BJ (cell line): ENCODE data around the gene XYLT1. TPM values are rescaled to one million over a fixed set of nuclear protein-coding genes. Genes with fewer than 3 reads are reported as not detected.

Experiments used
- CTCF ChIA-PET: fragments of 350-600 bp; formaldehyde crosslinking; extraction: SDS; loops from one replicate; lab custom pipeline; 2021; ENCODE audit warnings: antibody characterized with exemption, inconsistent platforms; lab: Yijun Ruan, JAX
- POLR2A ChIA-PET: fragments of 300-600 bp; sonication (Branson Sonifier 250); formaldehyde crosslinking; extraction: SDS; loops from one replicate; lab custom pipeline; 2021; ENCODE audit warnings: antibody characterized with exemption; lab: Charles Lee
- DNase-seq: peaks from one replicate; pipeline ENCODE4 v3.0.0-alpha.2; 2011; ENCODE audit warnings: low read depth
- H3K27me3 ChIP-seq: 2 replicates; pipeline ENCODE4 v1.6.0; 2011; ENCODE audit warnings: low read length; ENCODE audit not compliant: control insufficient read depth, insufficient read depth
- H3K36me3 ChIP-seq: 2 replicates; pipeline ENCODE4 v1.5.1; 2011; ENCODE audit warnings: low read length; ENCODE audit not compliant: control insufficient read depth, insufficient read depth
- H3K4me3 ChIP-seq: 2 replicates; pipeline ENCODE4 v1.5.1; 2011; ENCODE audit warnings: low read depth, mild to moderate bottlenecking, control low read depth, low read length
- polyA plus RNA-seq: library from polyadenylated mRNA; depleted of rRNA; stranded (reverse); fragments of >200 nt; gene quantifications from 2 replicates; pipeline ENCODE4 v1.2.3, GENCODE V29; 2011
- TF ChIP-seq, protein P1 (sequence below): IDR thresholded peaks from 2 replicates; pipeline ENCODE4 v1.5.1; 2011; ENCODE audit warnings: low read depth, mild to moderate bottlenecking, control low read depth, inconsistent platforms, low read length, moderate library complexity; ENCODE audit not compliant: insufficient read depth

The XYLT1 gene
- polyA plus RNA-seq, 1 experiment: 15.9 TPM

DNA sequence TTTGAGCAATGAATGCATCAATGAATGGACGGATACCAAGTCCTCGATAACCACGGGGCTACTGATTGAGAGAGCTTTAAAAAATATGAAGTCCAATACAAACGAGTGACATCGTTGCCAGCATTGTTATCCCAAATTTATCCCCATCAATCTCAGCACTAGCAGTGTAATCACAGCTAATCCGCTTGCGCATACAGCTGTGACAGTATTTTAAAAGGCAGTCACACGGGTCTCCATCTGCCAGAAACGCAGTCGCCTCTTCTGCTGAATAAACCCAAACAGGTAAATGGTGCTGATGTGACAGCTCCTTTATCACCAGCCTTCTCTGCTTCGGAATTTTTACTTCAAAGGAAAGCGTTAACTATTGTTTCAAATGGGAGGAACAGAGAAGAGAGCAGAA, 311.1 kb downstream of the XYLT1 start:
- ChIA-PET CTCF (interaction anchor here (0.8 to 1.5 kb wide), 2 partner anchors 10 to 14 kb away, joined by 4 read pairs; no protein-coding TSS in a partner anchor), POLR2A (no interaction called here)
- H3K27me3 ChIP-seq: no peaks in the 10 kb centered on the region
- TF ChIP-seq, protein P1, sequence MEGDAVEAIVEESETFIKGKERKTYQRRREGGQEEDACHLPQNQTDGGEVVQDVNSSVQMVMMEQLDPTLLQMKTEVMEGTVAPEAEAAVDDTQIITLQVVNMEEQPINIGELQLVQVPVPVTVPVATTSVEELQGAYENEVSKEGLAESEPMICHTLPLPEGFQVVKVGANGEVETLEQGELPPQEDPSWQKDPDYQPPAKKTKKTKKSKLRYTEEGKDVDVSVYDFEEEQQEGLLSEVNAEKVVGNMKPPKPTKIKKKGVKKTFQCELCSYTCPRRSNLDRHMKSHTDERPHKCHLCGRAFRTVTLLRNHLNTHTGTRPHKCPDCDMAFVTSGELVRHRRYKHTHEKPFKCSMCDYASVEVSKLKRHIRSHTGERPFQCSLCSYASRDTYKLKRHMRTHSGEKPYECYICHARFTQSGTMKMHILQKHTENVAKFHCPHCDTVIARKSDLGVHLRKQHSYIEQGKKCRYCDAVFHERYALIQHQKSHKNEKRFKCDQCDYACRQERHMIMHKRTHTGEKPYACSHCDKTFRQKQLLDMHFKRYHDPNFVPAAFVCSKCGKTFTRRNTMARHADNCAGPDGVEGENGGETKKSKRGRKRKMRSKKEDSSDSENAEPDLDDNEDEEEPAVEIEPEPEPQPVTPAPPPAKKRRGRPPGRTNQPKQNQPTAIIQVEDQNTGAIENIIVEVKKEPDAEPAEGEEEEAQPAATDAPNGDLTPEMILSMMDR: no peak
- H3K36me3 ChIP-seq: 0 out of 2 replicates have a peak, but pooled peaks cover 2% of the 10 kb centered on the region
- DNase-seq: no peak
- no peak overlapping the region for H3K4me3 ChIP-seq

DNA sequence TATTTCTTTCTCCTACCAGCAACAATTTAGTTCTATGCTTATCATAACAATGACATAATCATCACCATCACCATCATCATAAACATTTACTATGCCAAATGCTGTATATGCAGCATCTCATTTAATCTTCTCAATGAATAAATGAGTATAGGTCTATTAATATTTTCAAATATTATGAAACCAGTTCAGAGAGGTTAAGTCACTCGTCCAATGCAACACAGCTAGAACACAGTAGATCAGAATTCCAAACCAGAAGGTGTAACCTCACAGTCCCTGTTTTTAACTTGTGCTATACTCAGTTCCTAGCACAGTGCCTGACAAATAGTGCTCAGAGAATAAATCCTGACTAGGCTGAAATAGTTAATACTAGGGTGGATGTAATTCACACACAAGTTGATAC, 314.8 kb downstream of the XYLT1 start:
- ChIA-PET CTCF (no interaction called here), POLR2A (no interaction called here)
- TF ChIP-seq, protein P1: no peak
- Histone ChIP-seq H3K27me3 (no peaks in the 10 kb centered on the region), H3K36me3 (peaks cover 3% of the 10 kb centered on the region; the same call in 1 of the 2 replicates), H3K4me3 (no peak overlapping the region)
- no peak for DNase-seq

DNA sequence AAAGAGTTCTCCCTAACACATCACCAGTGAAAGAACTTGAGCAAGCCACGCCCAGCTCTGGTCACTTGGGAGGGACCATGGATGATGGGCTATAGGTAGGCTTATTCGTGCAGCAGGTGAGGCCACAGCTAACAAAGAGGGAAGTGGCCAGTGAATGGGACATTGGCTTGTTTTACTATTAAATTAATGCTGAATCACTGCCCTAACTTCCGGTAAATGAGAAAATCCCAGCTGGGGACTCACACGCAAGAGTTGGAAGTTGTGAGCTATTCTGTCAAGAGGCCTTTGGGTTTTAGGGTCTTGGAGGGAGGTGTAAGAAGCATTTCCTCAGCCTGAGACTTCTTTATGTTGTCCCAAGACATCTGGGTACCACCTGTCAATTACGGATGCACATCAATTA, 315.3 kb downstream of the XYLT1 start:
- POLR2A ChIA-PET: interaction anchor here (0.6 kb wide), 1 partner anchor 1665 kb away, joined by 4 read pairs; no protein-coding TSS in a partner anchor
- TF ChIP-seq, protein P1: no peak
- Histone ChIP-seq H3K4me3 (no peak overlapping the region), H3K27me3 (no peaks in the 10 kb centered on the region), H3K36me3 (peaks cover 3% of the 10 kb centered on the region; the same call in 1 of the 2 replicates)
- DNase-seq: no peak
- CTCF ChIA-PET: interaction anchor here (0.6 to 0.9 kb wide), 5 partner anchors 10 to 314 kb away, joined by 3 to 4 read pairs (median 3); no protein-coding TSS in a partner anchor

GRCh38 chr16:17154981-17155380, 315.8 kb downstream of the XYLT1 start:
- TF ChIP-seq, protein P1: no peak
- Histone ChIP-seq H3K36me3 (peaks cover 3% of the 10 kb centered on the region; the same call in 1 of the 2 replicates), H3K4me3 (no peak overlapping the region), H3K27me3 (no peaks in the 10 kb centered on the region)
- ChIA-PET CTCF (interaction anchor here (0.6 to 0.9 kb wide), 5 partner anchors 10 to 314 kb away, joined by 3 to 4 read pairs (median 3); no protein-coding TSS in a partner anchor), POLR2A (interaction anchor here (0.6 kb wide), 1 partner anchor 1666 kb away, joined by 4 read pairs; no protein-coding TSS in a partner anchor)
- no peak for DNase-seq

DNA sequence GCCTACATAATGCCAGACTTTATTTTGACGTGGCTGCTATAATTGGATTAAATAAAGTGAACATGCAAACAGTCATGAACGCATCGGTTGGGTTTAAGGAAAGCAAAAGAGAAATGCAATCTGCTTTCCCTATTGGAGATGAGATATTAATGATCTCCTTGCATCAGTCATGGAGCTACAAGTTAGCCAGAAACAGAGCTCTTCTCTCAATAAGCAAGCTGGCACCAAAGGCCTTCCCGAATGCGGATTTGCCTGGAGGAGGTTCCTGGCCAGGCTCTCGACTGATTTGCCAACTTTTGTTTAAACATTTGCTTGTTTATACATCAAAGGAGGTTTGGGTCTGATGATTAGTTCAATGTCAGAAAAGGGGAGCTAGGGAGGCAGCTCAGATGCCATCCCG, 318.4 kb downstream of the XYLT1 start:
- TF ChIP-seq, protein P1: no peak
- CTCF ChIA-PET: no interaction called here
- H3K4me3 ChIP-seq: no peak overlapping the region
- no peak for DNase-seq
- POLR2A ChIA-PET: no interaction called here
- H3K36me3 ChIP-seq: peaks cover 1% of the 10 kb centered on the region; the same call in 1 of the 2 replicates
- H3K27me3 ChIP-seq: no peaks in the 10 kb centered on the region
